Right lobe of liver (tissue), 6 donors: ENCODE data around the gene ARFGEF3. TPM values are rescaled to one million over a fixed set of nuclear protein-coding genes. Genes with fewer than 3 reads are reported as not detected.

Experiments
- ATAC-seq, 4 donors: fragments of 200-7000 bp; cut with Tn5 transposase; one replicate each; pipeline ENCODE4 v1.9.1; 2020; ENCODE audit warnings: mild to moderate bottlenecking in 4 of 4, moderate library complexity in 4 of 4
- DNase-seq, 3 donors: peaks; one replicate each; pipeline ENCODE4 v3.0.0-alpha.2; 2020
- H3K27ac ChIP-seq, 3 donors: fragments of 200-600 bp; one replicate each; pipeline ENCODE4 v1.8.0; 2022
- H3K27me3 ChIP-seq, 2 donors: fragments of 200-600 bp; one replicate each; pipeline ENCODE4 v1.8.0; 2022
- H3K36me3 ChIP-seq, 4 donors: fragments of 200-600 bp; sonication (generic) in 1 of 4; one replicate each; pipeline versions ENCODE4 v1.5.1 to v1.8.0; 2017 to 2022; ENCODE audit warnings: control low read depth in 1 of 4
- H3K4me1 ChIP-seq, 4 donors: fragments of 200-600 bp; sonication (generic) in 1 of 4; one replicate each; pipeline versions ENCODE4 v1.5.1 to v1.8.0; 2017 to 2022; ENCODE audit warnings: control low read depth in 1 of 4
- H3K4me3 ChIP-seq, 3 donors: fragments of 200-600 bp; one replicate each; pipeline ENCODE4 v1.8.0; 2022
- H3K9me3 ChIP-seq, 4 donors: fragments of 200-600 bp; sonication (generic) in 1 of 4; one replicate each; pipeline versions ENCODE4 v1.5.1 to v1.8.0; 2017 to 2022; ENCODE audit warnings: control low read depth in 1 of 4
- CTCF ChIP-seq, 4 donors: fragments of 200-600 bp in 3 of 4; fragments of 450-650 bp in 1 of 4; IDR thresholded peaks; one replicate each; pipeline versions ENCODE4 v1.5.1 to v1.8.0; 2016 to 2022; ENCODE audit warnings: antibody characterized with exemption in 4 of 4, mild to moderate bottlenecking in 2 of 4
- POLR2A ChIP-seq: fragments of 450-650 bp; IDR thresholded peaks from one replicate; pipeline ENCODE4 v1.6.1; 2017; ENCODE audit warnings: antibody characterized with exemption, mild to moderate bottlenecking
- WGBS: methylation state at CpG from one replicate; pipeline ENCODE4 v1.1.6; 2018; ENCODE audit warnings: low coverage, low lambda C conversion rate; ENCODE audit not compliant: insufficient coverage; ENCODE audit errors: missing lambda C conversion rate; 5-methylcytosine and 5-hydroxymethylcytosine counted together
- intact Hi-C, 2 donors: fragments of 100-400 bp; cut with DNase I; formaldehyde crosslinking; loops; one replicate each; pipeline versions ENCODE4 v1.11.2 to v1.14.1; 2022
- total RNA-seq, 6 experiments: library from RNA; depleted of rRNA in 2 of 6; stranded (reverse); fragments of >200 nt in 2 of 6; fragmentation: NEBNext Ultra II Directional in 3 of 6; extraction: Animal tissue kit (Norgen Biotek cat#: 25700) in 3 of 6; gene quantifications; one replicate each; pipeline versions ENCODE4 v1.1.0 to v1.2.4, GENCODE V29; 2016 to 2023
- donor health status: DM: no; HTN: yes; CAD: no.
- donor health status: DM: no; HTN: no; CAD: no.
- donor health status: DM: no; HTN: no; CAD: no.
- donor health status: DM: no; HTN: yes; CAD: no.
- donor health status: DM: no; HTN: yes; CAD: no.

Gene ARFGEF3
- total RNA-seq, 6 experiments from 2014 or later, result 0.07 to 2.0 (median 0.24) TPM

GRCh38 chr6:138230759-138231380, 69.1 kb downstream of the ARFGEF3 start:
- H3K9me3 ChIP-seq, result no peaks in the 10 kb centered on the region
- 73% methylated on average over 3 of the region's 3 CpGs for WGBS
- peaks cover 0 to 5% (median 0%) of the 10 kb centered on the region in 4 donors for H3K4me1 ChIP-seq
- H3K27ac ChIP-seq, result no peak overlapping the region
- no peak for ATAC-seq
- H3K4me3 ChIP-seq, result no peak overlapping the region
- H3K27me3 ChIP-seq, result no peaks in the 10 kb centered on the region
- no peaks in the 10 kb centered on the region for H3K36me3 ChIP-seq
- intact Hi-C loops, result no loop called here
- TF ChIP-seq CTCF (IDR thresholded peaks at IDR 0.05), result no peak
- no peak for TF ChIP-seq POLR2A
- no peak for DNase-seq

GRCh38 chr6:138231381-138231886, 69.7 kb downstream of the ARFGEF3 start:
- Histone ChIP-seq H3K27me3 (no peaks in the 10 kb centered on the region), H3K27ac (no peak overlapping the region), H3K4me1 (peaks cover 0 to 5% (median 0%) of the 10 kb centered on the region in 4 donors), H3K4me3 (no peak overlapping the region), H3K9me3 (no peaks in the 10 kb centered on the region), H3K36me3 (no peaks in the 10 kb centered on the region)
- WGBS, result 19% methylated on average over 4 of the region's 4 CpGs
- ATAC-seq (no peak), DNase-seq (no peak)
- intact Hi-C loops, result no loop called here
- TF ChIP-seq POLR2A (no peak), CTCF (IDR thresholded peaks at IDR 0.05) (no peak)

GRCh38 chr6:138234363-138234762, 72.6 kb downstream of the ARFGEF3 start:
- ATAC-seq (no peak), DNase-seq (no peak)
- H3K36me3 ChIP-seq, result no peaks in the 10 kb centered on the region
- TF ChIP-seq POLR2A (no peak), CTCF (IDR thresholded peaks at IDR 0.05) (no peak)
- no peaks in the 10 kb centered on the region for H3K9me3 ChIP-seq
- no peak overlapping the region for H3K27ac ChIP-seq
- H3K27me3 ChIP-seq, result no peaks in the 10 kb centered on the region
- 83% methylated on average over 2 of the region's 2 CpGs for WGBS
- H3K4me3 ChIP-seq, result no peak overlapping the region
- intact Hi-C loops, result no loop called here
- H3K4me1 ChIP-seq, result no peaks in the 10 kb centered on the region

- Histone ChIP-seq H3K9me3 (no peaks in the 10 kb centered on the region), H3K4me3 (no peak overlapping the region), H3K4me1 (peaks cover 0 to 8% (median 0%) of the 10 kb centered on the region in 4 donors), H3K27ac (no peak overlapping the region), H3K36me3 (no peaks in the 10 kb centered on the region), H3K27me3 (no peaks in the 10 kb centered on the region)
- 82% methylated on average over 1 of the region's 1 CpG for WGBS
- TF ChIP-seq POLR2A, result no peak
- TF ChIP-seq CTCF (IDR thresholded peaks at IDR 0.05), result no peak
- peak in 3 of 4 donors; percentile 37 to 52 (median 38) for ATAC-seq
- no peak for DNase-seq
- intact Hi-C loops, result no loop called here
Observed at GRCh38 chr6:138235205-138235604, 73.5 kb downstream of the ARFGEF3 start.
